Measurements from ENCODE around the gene PRR16.

GRCh38 chr5:120567921-120568320, 103.8 kb downstream of the PRR16 start:
- TF ChIP-seq POLR2A (IDR thresholded peaks at IDR 0.05; ENCODE audit: low read depth, low read length) (no peak), POLR2AphosphoS5 (IDR thresholded peaks at IDR 0.05; ENCODE audit: low read depth, low read length) (no peak), TAF1 (IDR thresholded peaks at IDR 0.05; ENCODE audit: low read depth, low read length) (no peak)
